Stimulated activated CD8-positive, alpha-beta memory T cell treated with anti-CD3 and anti-CD28 coated beads, Interleukin-4, amount 100 ng/mL, for 24 hours (primary cell): Measurements from ENCODE around the gene SKAP2.

Experiments used
- DNase-seq: peaks from one replicate; pipeline ENCODE4 v3.0.0-alpha.2; 2020; ENCODE audit warnings: low read depth

The SKAP2 gene

GRCh38 chr7:26664274-26664673 lies 200.1 kb downstream of the SKAP2 start:
- DNase-seq, result no peak

GRCh38 chr7:26663874-26664273 lies 200.5 kb downstream of the SKAP2 start:
- DNase-seq, result no peak

- DNase-seq, result no peak
Measured at GRCh38 chr7:26662646-26663045, 201.7 kb downstream of the SKAP2 start.

- DNase-seq, result no peak
Measured at GRCh38 chr7:26659121-26659520, 205.3 kb downstream of the SKAP2 start.

- DNase-seq, result no peak
Measured at GRCh38 chr7:26658389-26659084, 205.9 kb downstream of the SKAP2 start.

GRCh38 chr7:26657686-26658388 lies 206.6 kb downstream of the SKAP2 start:
- no peak for DNase-seq

- DNase-seq, result no peak
Measured at GRCh38 chr7:26657206-26657641, 207.2 kb downstream of the SKAP2 start.

- DNase-seq, result no peak
Measured at GRCh38 chr7:26656735-26657134, 207.7 kb downstream of the SKAP2 start.

GRCh38 chr7:26655781-26656180 lies 208.6 kb downstream of the SKAP2 start:
- DNase-seq, result no peak

- no peak for DNase-seq
Measured at GRCh38 chr7:26653430-26654399, 210.7 kb downstream of the SKAP2 start.

- no peak for DNase-seq
Measured at GRCh38 chr7:26652401-26653100, 211.8 kb downstream of the SKAP2 start.

GRCh38 chr7:26650103-26650502 lies 214.3 kb downstream of the SKAP2 start:
- no peak for DNase-seq

GRCh38 chr7:26649388-26649787 lies 215.0 kb downstream of the SKAP2 start:
- DNase-seq, result no peak

- no peak for DNase-seq
Measured at GRCh38 chr7:26648554-26648953, 215.8 kb downstream of the SKAP2 start.

- DNase-seq, result no peak
Measured at GRCh38 chr7:26646336-26647048, 217.9 kb downstream of the SKAP2 start.

- DNase-seq, result no peak
Measured at GRCh38 chr7:26645121-26645520, 219.3 kb downstream of the SKAP2 start.

- DNase-seq, result no peak
Measured at GRCh38 chr7:26642416-26642815, 222.0 kb downstream of the SKAP2 start.

GRCh38 chr7:26639695-26640094 lies 224.7 kb downstream of the SKAP2 start:
- DNase-seq, result no peak

GRCh38 chr7:26639111-26639510 lies 225.3 kb downstream of the SKAP2 start:
- DNase-seq, result no peak

- no peak for DNase-seq
Measured at GRCh38 chr7:26638140-26638539, 226.2 kb downstream of the SKAP2 start.

GRCh38 chr7:26637610-26638009 lies 226.8 kb downstream of the SKAP2 start:
- DNase-seq, result no peak
